GM18907 (cell line): ENCODE data around the gene PTGER3.

Experiments
- ATAC-seq: cut with Tn5 transposase; IDR thresholded peaks from one replicate; pipeline ENCODE4 v1.9.1; 2021; ENCODE audit warnings: mild to moderate bottlenecking, moderate library complexity; ENCODE audit not compliant: unreplicated experiment

Gene PTGER3

DNA sequence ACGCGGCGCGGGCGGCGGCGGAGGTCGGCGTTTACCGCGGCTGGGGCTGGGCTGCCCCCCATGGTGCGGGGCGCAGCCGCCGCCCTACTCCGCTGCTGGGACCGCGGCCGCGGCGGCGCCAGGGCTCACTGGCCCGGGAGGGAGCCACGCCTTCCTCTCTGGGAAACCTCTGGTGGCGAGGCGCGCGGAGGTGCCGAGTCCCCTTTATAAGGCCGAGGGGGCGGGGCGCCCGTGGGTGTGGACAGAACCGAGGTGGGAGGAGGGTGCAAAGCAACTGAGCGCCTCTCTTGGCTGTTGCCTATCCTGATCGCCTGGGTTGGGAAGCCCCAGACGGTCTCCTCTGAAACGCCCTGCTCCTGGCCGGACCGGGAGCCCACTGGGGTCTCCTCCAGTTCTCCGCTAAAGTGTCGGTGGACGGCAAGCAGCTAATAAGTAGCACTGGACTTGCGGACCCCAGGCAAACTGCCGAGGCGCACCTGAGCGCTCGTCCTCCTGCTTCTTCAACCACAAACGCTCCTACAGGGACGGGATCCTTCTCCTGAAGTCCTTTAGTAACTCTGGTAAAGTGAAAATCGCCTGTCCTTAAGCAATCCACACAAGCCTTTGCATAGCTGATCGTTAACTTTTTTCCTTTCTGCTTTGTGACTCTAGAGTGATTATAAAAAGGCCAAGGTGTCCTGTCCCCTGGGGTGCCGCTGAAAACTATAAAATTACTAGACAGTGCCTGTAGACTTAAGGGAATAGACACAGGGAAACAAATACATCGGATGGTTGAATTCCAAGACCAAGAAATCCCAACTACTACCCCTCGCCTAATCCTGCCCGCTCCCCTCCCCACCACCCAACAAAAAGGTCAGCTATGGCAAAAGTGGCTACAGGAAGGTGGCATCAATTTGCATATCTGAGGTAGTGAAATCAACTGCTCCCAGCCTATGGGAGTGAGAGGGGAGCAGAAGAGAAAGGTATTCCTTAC is at the start of gene PTGER3:
PTGER3 (minus strand) TSS at position 182 of the 973 bp plus-strand sequence. CDS start 239 bp downstream, outside the sequence.
- peak; percentile 53 for ATAC-seq

DNA sequence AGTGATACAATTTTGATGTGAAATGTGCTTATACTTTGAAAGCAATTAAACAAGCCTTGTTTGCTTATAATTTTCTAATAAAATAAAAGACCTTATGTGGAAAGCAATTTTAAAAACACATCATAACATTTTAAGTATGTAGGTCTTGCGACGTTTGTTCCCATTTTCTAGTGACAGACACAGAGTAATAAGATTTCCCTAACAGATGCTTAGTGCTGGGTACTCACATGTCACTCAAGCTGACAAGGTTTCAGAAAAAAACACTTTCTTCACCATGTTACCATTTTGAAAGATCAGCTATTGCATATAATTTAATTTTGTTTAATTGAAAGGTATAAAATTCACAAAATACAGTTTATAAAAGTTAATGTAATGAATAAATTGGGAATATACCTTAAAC is 47.3 kb upstream of the PTGER3 start:
- ATAC-seq = no peak

DNA sequence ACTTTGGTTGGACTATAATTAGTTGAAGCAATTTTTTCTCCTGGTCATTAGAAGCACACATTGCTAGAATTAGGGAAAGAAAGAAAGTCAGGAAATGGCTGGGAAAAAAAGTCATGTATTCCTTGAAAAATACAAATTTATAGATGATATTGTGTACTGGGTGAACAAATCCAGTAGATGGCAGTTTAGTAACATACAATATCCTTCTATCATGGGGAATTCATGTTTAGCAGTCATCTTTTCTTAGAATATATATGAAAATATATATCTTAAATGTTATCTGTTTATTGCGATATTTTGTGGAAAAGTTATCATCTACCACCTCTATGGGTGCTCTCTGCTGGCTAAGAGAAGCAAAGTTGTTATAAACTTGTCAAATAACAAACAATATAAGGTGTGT is 46.3 kb upstream of the PTGER3 start:
- no peak for ATAC-seq

DNA sequence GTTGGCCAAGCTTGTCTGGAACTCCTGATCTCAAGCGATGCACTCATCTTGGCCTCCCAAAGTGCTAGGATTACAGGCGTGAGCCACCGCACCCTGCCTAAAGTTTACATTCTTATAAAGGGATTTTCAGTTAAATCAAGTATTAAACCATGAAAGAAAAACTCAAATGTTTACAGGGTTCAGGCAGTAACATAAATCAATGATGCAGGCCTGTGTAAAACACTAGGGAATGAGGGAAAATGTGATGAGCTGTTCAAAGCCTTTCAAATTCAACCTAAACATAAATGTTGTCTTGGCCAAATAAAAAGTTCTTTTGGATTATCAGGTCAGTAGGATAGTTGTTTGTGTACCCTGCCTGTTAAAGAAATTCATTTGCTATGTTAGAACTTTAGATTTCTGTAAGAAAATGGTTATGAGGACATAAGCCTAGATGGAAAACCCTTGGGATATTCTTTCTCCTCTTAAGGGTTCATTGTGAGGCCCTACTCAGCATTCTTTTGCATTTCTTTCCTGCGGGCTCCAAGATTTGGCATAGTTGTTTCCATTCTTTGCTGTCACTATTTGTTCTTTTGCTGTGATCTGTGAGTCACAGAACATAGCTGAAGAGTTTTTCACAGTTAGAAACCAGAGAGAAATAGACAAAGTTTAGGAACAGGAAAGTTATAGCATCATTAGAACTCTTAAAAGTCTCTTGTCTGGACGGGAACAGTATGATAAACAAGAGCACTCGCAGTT is 42.1 kb upstream of the PTGER3 start:
- ATAC-seq = no peak

DNA sequence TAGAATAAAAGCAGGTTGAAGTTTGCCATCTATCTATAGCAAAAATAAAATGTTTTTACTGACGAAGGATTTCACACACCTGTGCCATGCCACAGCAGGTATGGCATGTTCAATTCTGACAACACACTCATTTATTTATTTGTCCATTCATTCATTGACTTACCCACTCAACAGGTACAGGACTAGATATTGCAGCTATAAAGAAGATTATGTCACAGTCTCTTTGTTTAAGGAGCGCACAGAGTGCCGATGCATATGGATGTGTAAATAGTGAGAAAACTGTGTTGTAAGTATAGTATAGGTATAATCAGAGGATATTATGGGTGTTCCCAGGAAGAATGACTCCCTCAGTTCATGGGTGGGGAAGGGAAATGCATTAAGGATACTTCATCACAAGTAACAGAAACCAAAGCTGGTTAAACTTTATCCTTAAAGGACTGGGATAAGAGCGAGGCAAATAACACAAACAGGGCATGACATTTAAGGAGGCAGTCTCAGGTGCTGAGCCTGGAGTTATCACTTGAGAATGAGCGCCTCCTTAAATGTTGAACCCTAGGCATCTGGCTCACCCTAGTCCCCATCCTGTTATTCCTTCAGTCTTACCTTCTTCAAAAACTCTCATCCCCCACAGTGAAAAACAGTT is 41.1 kb upstream of the PTGER3 start:
- ATAC-seq = no peak

DNA sequence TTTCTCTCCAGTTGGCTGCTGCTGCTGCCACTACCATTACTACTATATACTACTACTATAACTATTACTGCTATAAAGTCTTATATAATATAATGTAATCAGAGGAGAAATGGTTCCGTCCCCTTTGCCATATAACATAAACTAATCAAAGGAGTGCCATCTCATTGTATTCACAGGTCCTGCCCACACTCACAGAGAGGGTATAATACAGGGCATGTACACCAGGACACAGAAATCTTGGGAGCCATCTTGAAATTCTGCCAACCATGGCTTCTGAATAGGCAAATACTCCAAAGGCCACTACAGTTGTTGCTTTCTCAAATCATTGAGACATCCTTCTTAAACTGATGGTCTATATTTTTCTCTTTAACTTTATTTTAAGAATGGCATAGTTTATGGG is 40.1 kb upstream of the PTGER3 start:
- ATAC-seq = no peak

DNA sequence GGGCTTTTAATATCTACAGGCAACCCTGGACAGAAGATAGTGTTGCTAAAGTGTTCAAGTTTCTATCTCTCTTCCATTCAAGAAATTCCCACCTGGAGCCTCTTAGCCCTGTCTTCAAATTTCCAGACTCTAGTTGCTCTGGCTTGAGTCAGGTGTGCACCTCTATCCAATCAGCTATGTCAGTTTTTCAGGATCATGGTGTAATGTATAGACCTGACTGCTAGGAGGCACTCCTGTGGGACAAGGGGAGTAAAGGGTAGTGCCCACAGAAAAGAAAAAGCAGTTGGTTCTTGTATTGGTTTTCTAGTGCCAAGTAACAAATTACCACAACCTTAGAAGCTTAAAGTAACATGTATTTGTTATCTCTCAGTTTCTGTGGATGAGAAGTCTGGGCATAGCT is 39.4 kb upstream of the PTGER3 start:
- ATAC-seq = no peak

DNA sequence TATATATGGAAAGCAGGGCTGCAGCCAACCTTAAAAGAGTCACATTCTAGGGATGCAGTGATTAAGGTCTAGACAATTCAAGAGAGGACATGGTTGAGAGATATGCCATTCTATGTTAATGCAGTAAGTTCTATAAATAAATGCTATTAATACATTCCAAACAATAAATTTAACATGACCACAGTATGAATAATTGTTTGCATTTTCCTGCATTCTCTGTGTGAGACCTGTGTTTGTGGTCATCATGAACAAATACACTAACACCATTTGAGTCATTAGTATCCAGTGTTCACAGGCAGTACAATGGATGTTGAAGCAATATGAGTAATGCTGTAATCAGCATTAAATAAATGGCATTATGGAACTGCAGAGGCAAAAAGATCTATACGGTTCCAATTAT is 38.7 kb upstream of the PTGER3 start:
- no peak for ATAC-seq

DNA sequence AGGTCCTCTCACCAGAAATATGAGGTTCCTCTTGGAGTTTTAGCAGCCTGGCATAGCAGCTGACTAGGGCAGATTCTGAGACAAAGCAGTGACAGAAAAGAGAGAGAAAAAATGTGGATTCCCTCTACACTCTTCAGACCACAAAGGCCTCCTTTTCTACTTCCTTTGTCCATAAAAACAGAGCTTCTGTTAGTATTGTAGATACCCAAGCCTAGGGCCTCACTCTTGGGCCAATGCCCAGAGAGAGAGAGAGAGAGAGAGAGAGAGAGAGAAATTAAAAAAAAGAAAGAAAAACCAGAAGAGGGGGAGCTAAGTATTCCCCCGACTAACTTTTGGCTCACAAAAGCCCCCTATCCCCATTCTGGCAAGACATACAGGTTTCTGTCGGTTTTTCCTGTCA is 35.7 kb upstream of the PTGER3 start:
- ATAC-seq = no peak

DNA sequence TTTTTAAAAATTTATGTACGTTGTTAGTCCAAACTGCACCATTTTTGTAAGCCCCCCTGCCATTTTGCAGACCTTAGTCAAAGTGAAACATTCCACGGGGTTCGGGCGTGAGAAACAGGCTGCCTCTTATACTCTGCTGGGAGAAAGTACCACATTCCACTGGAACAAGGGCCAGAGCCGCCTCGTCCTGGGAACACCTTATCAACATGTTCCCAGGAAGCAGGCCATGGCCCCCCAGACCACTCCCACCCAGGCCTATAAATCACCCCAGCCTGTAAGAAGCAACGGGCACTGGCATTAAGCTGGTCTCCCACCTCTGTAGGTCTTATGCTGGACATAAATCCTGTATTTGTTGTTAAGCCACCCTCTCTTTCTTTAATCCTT is 34.1 kb upstream of the PTGER3 start:
- no peak for ATAC-seq

DNA sequence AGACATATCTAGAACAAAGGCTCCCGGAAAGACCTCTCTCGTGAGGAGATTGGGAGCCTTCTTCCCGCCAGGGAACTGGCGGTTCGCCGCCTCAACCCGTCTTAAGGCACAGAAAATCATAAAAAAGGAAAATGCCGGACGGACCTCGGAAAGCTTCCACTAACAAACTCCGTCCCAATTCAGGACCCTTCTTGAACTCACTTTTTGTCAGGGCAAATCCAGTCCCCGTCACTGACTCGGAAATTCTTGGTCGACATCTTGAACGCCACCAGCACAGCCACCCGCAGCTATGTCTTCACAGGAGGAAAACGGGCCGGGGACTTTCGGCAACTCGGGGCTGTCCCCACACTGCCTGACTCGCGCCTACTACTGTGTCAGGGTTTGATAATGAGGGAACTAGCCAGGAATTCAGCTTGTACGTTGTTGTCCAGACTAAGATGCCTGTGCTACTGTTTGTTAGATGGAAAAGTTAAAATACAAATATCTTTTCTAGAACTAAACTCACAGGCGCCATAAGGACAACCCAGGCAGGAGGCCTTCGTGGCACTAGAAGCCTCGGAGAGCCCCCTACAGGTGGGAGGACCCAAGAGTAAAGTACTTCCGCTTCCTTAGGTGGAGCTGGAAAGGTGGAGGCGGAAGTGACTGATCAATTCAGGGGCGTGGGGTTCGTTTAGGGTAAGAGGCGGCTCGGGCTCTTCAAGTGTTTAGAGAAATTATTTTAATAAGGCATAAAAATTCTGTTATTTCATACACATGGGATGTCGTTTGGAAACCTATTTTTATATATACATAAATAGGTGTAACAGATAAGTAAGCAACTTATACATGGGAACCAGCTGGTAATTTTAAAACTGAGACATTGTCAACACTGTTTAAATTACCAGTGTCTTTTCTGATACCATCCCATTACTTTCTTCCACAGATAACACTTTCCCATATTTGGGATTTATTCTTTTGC is 33.4 kb upstream of the PTGER3 start, which contains the start of gene ZRANB2:
ZRANB2 (minus strand) TSS at position 297 of the 958 bp plus-strand sequence; CDS start at position 257, 40 bp downstream.
- peak; percentile 100 for ATAC-seq

DNA sequence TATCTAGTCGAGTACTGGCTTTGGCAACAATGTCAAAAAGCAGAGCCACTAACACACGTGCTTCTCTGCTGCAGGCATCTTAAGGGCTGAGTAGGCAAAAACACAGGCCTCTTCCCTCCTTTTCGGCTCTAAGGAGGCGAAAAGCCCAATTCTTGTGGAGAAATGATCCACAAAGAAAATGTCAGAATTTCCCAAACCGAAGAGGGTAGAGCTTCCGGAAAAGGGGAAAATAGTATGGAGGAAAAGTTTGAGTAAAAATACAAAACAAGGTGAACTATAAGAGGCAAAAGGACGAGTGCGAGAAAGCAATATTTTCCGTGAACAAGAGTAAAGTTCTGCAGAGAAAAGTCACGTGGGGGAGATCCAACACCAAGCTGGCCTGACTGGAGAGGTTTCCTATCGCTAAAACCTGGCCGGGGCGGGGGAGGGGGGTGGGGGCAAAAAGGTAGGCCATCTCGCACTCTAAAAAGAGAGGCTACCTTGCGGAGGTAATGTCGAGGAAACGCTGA is 32.7 kb upstream of the PTGER3 start:
- ATAC-seq = peak; percentile 17

DNA sequence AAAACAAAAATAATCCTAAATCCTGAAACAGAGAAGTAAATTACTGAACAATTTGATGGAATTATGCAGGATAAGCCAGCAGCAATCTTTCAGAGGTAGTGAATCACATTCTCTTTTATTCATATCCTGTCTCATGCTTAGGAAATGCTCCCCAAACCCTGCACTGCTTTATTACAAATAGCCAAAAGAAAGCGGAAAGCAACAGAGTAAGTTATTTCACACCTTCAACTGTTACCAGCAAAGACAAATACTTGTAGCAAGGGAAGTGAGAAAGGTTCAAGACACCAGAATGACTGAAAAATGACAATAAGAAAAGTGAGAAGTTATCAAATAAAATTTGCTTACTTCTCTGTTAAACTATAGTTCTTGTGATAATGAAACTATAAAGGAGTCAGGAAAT is 27.1 kb upstream of the PTGER3 start:
- no peak for ATAC-seq

DNA sequence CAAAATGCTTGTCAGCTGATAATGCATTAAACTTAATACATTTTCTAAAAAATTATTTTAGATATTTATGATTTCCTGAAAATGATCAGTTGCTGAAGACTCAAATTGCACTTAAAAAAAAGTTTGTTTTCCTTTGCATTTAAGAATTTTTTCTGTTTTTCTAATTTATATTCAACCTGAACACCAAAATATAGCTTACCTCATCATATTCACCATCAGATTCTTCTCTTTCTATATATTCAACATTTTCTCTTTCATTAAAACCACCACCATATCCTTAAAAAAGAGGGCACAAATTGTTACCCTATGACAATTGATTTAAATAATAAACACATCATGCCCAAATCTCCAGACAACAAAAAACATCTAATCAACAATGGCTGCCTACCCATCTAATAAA is 24.7 kb upstream of the PTGER3 start:
- no peak for ATAC-seq

DNA sequence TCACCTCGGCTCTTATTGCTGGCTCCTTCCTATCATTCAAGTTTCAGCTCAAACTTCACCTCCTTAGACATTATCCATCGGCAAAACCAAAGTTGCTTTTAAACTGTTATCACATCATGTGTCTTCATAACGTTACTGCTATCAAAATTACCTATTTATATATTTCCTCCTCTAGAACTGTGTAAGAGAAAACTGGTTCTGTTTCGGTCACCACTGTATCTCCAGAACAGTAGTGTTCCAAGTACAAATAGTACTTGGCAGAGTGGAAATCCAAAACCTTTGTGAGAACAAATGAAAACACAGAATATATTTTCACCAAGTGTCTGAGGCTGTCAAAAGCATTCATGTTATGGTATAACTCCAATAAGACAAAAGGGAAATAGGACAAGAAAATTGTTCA is 24.1 kb upstream of the PTGER3 start:
- no peak for ATAC-seq

DNA sequence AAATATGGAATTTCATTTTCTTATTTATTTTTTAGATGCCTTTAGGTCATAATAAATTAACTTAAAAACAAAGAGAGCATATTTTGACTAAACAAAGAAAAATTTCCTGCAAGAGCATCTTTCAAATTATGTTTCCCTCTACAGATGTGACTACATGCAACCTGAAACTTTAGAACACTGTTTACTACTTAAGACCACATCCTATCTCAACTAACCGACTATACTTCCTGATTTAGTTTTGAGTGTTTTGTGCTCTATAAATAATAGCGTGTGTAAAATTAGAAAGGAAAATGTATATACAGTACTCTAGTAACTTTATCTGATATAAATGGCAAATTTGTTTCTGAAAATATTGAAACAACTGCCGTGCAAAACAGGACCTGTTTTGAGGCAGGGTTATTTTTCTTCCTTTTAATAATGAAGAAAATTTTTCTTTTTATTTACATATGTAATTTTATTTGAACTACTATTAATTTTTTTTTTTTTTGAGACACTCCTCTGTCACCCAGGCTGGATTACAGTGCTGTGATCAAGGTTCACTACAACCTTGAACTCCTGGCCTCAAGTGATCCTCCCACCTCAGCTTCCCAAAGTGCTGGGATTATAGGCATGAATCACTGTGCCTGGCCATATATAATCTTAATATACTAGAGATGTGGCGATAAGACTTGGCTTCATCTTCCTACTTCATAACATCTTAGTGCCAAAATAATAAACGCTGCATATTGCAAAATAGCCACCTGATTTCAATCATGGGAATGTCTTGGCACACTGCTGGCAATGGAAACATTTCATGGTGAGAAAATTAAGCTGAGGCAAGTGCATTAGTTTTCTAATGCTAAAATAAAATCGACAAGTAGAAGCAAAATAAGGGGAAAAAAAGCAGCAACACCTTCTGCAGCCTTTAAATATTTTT is 21.0 kb upstream of the PTGER3 start:
- peak; percentile 88 for ATAC-seq

DNA sequence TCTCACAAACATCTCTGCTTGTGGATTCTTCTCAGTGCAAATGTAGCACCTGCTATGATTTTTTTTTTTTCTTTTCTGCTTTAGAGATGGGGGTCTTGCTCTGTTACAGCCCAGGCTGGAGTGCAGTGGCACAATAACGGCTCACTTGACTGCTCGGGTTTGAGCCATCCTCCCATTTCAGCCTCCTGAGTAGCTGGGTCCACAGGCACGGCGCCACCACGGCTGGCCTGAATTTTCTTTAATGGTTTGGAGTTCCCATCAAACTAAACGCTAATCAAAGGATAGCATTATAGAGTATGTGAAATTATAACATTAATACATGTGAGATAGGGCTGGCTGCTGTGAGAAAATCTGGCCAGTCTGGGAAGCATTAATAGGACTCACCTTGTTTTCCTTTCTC is 7.2 kb upstream of the PTGER3 start:
- no peak for ATAC-seq

DNA sequence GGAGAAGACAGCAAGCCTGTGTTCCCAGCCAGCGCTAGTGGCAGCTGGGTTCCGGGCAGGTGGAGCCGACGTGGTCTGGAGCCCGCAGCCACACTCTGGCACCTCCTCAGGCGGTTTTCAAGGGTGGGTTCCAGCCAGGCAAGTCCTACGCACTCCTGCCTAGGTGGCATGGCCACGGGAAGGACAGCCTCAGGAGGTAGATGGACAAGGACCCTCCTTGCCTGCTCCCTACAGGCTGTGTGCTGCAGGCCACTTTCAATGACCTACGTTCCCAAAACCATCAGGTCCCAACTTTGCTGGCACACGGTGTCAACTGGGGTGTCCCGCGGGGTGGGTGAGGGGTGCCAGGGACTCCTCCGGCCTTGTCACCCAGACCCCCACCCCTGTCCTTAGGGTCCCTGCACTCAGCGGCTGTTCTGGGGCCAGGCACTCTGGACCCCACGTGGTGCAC is 6.7 kb upstream of the PTGER3 start:
- no peak for ATAC-seq

DNA sequence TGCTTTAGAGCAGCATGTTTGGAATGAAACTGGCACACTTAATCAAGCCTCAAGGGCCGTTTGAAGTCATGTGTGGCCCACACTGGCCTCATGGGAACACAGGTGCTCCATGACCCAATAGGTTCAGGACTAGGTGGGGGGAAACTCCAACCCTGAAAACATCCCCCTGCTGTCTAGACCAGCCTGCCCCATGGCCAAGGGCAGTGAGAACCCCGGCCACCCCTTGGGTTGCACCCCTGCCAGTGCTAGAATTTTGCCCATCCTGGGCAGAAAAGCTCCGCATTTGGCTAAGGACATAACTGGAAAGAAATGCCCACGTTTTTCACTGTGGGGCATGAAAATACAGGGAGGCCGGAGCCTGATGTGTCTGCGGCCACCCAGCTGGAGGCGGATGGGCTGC is 6.1 kb upstream of the PTGER3 start:
- no peak for ATAC-seq
